CD14-positive monocyte (primary cell): Measurements from ENCODE around the gene STK4. TPM values are rescaled to one million over a fixed set of nuclear protein-coding genes. Genes with fewer than 3 reads are reported as not detected.

Source experiments
- DNase-seq, 3 donors: peaks; one replicate each; pipeline ENCODE4 v3.0.0-alpha.2; 2011 to 2022
- H2AFZ ChIP-seq: 2 replicates; pipeline ENCODE4 v1.6.0; 2012; ENCODE audit warnings: mild to moderate bottlenecking, low read depth, low read length, inconsistent platforms; ENCODE audit not compliant: insufficient read depth, poor library complexity, severe bottlenecking
- H3K27ac ChIP-seq, 2 donors: 1 replicate in 1 of 2; 2 replicates in 1 of 2; pipeline ENCODE4 v1.5.1; 2012 to 2013; ENCODE audit warnings: low read length in 2 of 2, control low read depth in 1 of 2, inconsistent platforms in 1 of 2, low read depth in 1 of 2, mild to moderate bottlenecking in 1 of 2
- H3K27me3 ChIP-seq, 2 donors: one replicate each; pipeline versions ENCODE4 v1.6.0 to v1.6.1; 2011 to 2013; ENCODE audit warnings: low read length in 2 of 2; ENCODE audit not compliant: control insufficient read depth in 2 of 2, insufficient read depth in 2 of 2
- H3K36me3 ChIP-seq, 2 donors: replicated peaks in 1 of 2; 1 replicate in 1 of 2; 2 replicates in 1 of 2; pipeline versions ENCODE4 v1.5.1 to v1.6.1; 2012 to 2013; ENCODE audit warnings: low read length in 2 of 2, control low read depth in 1 of 2, inconsistent platforms in 1 of 2, mild to moderate bottlenecking in 1 of 2; ENCODE audit not compliant: insufficient read depth in 2 of 2, control insufficient read depth in 1 of 2
- H3K4me1 ChIP-seq, 2 donors: 1 replicate in 1 of 2; 2 replicates in 1 of 2; pipeline versions ENCODE4 v1.5.1 to v1.6.1; 2012 to 2013; ENCODE audit warnings: low read length in 2 of 2, control low read depth in 1 of 2, inconsistent platforms in 1 of 2, mild to moderate bottlenecking in 1 of 2, moderate library complexity in 1 of 2; ENCODE audit not compliant: insufficient read depth in 2 of 2, control insufficient read depth in 1 of 2
- H3K4me2 ChIP-seq: replicated peaks from 2 replicates; pipeline ENCODE3; 2012; ENCODE audit warnings: low read length, moderate library complexity, mild to moderate bottlenecking; ENCODE audit not compliant: poor library complexity, severe bottlenecking; ENCODE audit errors: extremely low read depth
- H3K4me3 ChIP-seq, 3 experiments: fragments of 200-600 bp in 1 of 3; sonication (generic) in 1 of 3; replicated peaks in 1 of 3; 1 replicate in 2 of 3; 2 replicates in 1 of 3; pipeline ENCODE4 v1.5.1; 2011 to 2013; ENCODE audit warnings: low read length in 3 of 3, mild to moderate bottlenecking in 3 of 3, control low read depth in 2 of 3, low read depth in 2 of 3, inconsistent platforms in 1 of 3, moderate library complexity in 1 of 3
- H3K79me2 ChIP-seq: 2 replicates; pipeline ENCODE4 v1.6.0; 2012; ENCODE audit warnings: mild to moderate bottlenecking, control low read depth, inconsistent platforms, low read length, moderate library complexity; ENCODE audit not compliant: insufficient read depth
- H3K9ac ChIP-seq: 2 replicates; pipeline ENCODE4 v1.6.0; 2017; ENCODE audit warnings: low read length, mild to moderate bottlenecking; ENCODE audit not compliant: insufficient read depth, poor library complexity, severe bottlenecking
- H3K9me3 ChIP-seq, 2 donors: replicated peaks in 1 of 2; 1 replicate in 1 of 2; 2 replicates in 1 of 2; pipeline versions ENCODE4 v1.5.1 to v1.6.1; 2012 to 2013; ENCODE audit warnings: low read length in 2 of 2, control low read depth in 1 of 2; ENCODE audit not compliant: control insufficient read depth in 1 of 2, insufficient read depth in 1 of 2
- H4K20me1 ChIP-seq: 2 replicates; pipeline ENCODE4 v1.6.0; 2012; ENCODE audit warnings: mild to moderate bottlenecking, low read length, control low read depth, moderate library complexity; ENCODE audit not compliant: insufficient read depth
- H3K27ac Mint-ChIP-seq, 7 donors: one replicate each; pipeline ENCODE4 v1.8.0; 2020; ENCODE audit warnings: mild to moderate bottlenecking in 7 of 7, mixed read lengths in 7 of 7, moderate library complexity in 6 of 7, inconsistent platforms in 2 of 7
- H3K27me3 Mint-ChIP-seq, 3 donors: one replicate each; pipeline ENCODE4 v1.8.0; 2021 to 2022; ENCODE audit warnings: low read depth in 3 of 3, mild to moderate bottlenecking in 3 of 3, mixed read lengths in 3 of 3, moderate library complexity in 3 of 3, inconsistent platforms in 1 of 3
- H3K36me3 Mint-ChIP-seq, 2 donors: one replicate each; pipeline ENCODE4 v1.8.0; 2020; ENCODE audit warnings: mixed read lengths in 2 of 2, inconsistent platforms in 1 of 2, mild to moderate bottlenecking in 1 of 2
- H3K4me1 Mint-ChIP-seq: one replicate; pipeline ENCODE4 v1.8.0; 2020; ENCODE audit warnings: mild to moderate bottlenecking, mixed read lengths
- H3K4me3 Mint-ChIP-seq, 2 donors: one replicate each; pipeline ENCODE4 v1.8.0; 2020; ENCODE audit warnings: mild to moderate bottlenecking in 2 of 2, mixed read lengths in 2 of 2, moderate library complexity in 1 of 2
- H3K9me3 Mint-ChIP-seq, 7 donors: one replicate each; pipeline ENCODE4 v1.8.0; 2020 to 2022; ENCODE audit warnings: mixed read lengths in 7 of 7, mild to moderate bottlenecking in 6 of 7, moderate library complexity in 6 of 7, inconsistent platforms in 2 of 7
- WGBS: methylation state at CpG from one replicate; pipeline ENCODE4 v1.1.5; 2013; ENCODE audit warnings: missing lambda C conversion rate; ENCODE audit not compliant: insufficient coverage; 5-methylcytosine and 5-hydroxymethylcytosine counted together
- intact Hi-C, 2 donors: fragments of 100-400 bp; cut with micrococcal nuclease; formaldehyde crosslinking; loops; one replicate each; pipeline versions ENCODE4 v1.15.0 to v1.15.1; 2023
- polyA plus RNA-seq, 3 donors: library from polyadenylated mRNA; depleted of rRNA in 1 of 3; unstranded in 2 of 3; stranded (reverse) in 1 of 3; fragments of 300-500 nt in 2 of 3; fragments of >200 nt in 1 of 3; fragmentation: Illumina TruSeq in 2 of 3; gene quantifications; 1 replicate in 2 of 3; 2 replicates in 1 of 3; pipeline ENCODE4 v1.2.3, GENCODE V29; 2012 to 2021
- TF ChIP-seq, protein P1 (sequence below): fragments of 200-600 bp; IDR thresholded peaks from one replicate; pipeline ENCODE4 v1.8.0; 2022; ENCODE audit warnings: antibody characterized with exemption, mild to moderate bottlenecking

STK4 gene
- polyA plus RNA-seq, 3 donors = 53.0 to 123 (median 69.9) TPM

DNA sequence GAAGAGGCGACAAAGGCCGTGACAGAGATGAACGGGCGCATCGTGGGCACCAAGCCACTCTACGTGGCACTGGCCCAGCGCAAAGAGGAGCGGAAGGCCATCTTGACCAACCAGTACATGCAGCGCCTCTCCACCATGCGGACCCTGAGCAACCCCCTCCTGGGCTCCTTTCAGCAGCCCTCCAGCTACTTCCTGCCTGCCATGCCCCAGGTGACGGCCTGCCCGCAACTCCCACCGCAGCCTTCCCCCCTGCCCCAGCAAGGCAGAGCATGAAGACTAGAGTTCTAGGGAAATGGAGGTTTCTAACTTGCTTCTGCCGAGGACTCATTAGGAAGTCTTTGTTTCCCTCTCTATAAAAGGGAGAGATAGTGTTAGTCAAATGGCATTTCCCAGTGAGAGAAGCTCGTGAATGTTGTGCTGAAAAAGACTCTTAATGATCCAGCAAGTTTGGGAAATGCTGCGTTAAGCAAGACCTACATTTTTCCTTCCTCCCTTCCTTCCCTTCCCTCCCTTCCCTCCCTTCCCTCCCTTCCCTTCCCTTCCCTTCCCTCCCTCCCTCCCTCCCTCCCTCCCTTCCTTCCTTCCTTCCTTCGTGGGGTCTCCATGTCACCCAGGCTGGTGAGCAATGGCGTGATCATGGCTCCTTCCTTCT, 35.7 kb upstream of the STK4 start:
- Histone ChIP-seq H3K4me3 (no peak overlapping the region), H2AFZ (no peak overlapping the region), H3K27me3 (no peaks in the 10 kb centered on the region), H3K27ac (no peak overlapping the region), H3K4me1 (no peaks in the 10 kb centered on the region), H3K79me2 (no peaks in the 10 kb centered on the region), H4K20me1 (no peaks in the 10 kb centered on the region), H3K36me3 (peaks cover 22 to 31% of the 10 kb centered on the region in 2 donors), H3K9me3 (no peaks in the 10 kb centered on the region), H3K9ac (no peak overlapping the region), H3K4me2 (no peak overlapping the region)
- H3K27ac Mint-ChIP-seq = peak overlapping the region in 3 of 7 donors; percentile 24 to 58 (median 57)
- peaks cover 38 to 43% of the 10 kb centered on the region in 2 donors for H3K36me3 Mint-ChIP-seq
- no peak for DNase-seq
- no peaks in the 10 kb centered on the region for H3K4me1 Mint-ChIP-seq
- intact Hi-C loops = no loop called here
- no peak overlapping the region for H3K4me3 Mint-ChIP-seq
- 100% methylated on average over 10 of the region's 18 CpGs for WGBS
- no peaks in the 10 kb centered on the region for H3K9me3 Mint-ChIP-seq
- peaks cover 0 to 4% (median 0%) of the 10 kb centered on the region in 3 donors for H3K27me3 Mint-ChIP-seq
- TF ChIP-seq, protein P1, sequence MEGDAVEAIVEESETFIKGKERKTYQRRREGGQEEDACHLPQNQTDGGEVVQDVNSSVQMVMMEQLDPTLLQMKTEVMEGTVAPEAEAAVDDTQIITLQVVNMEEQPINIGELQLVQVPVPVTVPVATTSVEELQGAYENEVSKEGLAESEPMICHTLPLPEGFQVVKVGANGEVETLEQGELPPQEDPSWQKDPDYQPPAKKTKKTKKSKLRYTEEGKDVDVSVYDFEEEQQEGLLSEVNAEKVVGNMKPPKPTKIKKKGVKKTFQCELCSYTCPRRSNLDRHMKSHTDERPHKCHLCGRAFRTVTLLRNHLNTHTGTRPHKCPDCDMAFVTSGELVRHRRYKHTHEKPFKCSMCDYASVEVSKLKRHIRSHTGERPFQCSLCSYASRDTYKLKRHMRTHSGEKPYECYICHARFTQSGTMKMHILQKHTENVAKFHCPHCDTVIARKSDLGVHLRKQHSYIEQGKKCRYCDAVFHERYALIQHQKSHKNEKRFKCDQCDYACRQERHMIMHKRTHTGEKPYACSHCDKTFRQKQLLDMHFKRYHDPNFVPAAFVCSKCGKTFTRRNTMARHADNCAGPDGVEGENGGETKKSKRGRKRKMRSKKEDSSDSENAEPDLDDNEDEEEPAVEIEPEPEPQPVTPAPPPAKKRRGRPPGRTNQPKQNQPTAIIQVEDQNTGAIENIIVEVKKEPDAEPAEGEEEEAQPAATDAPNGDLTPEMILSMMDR = no peak

DNA sequence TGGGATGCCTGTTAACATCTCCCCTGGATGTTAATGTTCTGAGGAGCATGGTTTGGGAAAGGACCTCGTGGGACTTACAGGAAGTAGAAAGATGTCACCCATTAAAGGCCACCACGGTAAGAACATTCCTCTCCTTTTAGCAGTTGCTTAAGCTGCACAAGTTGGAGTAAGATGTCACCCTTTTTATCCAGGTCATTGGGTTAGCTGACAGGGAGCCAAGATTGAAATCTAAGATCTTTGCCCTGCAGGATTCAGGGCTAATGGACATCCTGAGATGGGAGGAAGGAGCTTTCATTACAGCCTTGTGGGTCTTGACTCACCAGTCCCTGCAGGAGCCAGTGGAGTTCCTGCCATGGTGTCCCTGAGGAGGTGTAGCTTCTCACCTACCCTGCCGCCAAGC, 34.4 kb upstream of the STK4 start:
- peaks cover 47 to 56% of the 10 kb centered on the region in 2 donors for H3K36me3 Mint-ChIP-seq
- Histone ChIP-seq H3K4me3 (no peak overlapping the region), H3K4me1 (no peaks in the 10 kb centered on the region), H2AFZ (no peak overlapping the region), H3K4me2 (no peak overlapping the region), H3K36me3 (peaks cover 29 to 43% of the 10 kb centered on the region in 2 donors), H3K27ac (no peak overlapping the region), H3K27me3 (no peaks in the 10 kb centered on the region), H3K9ac (no peak overlapping the region), H4K20me1 (no peaks in the 10 kb centered on the region), H3K79me2 (no peaks in the 10 kb centered on the region), H3K9me3 (no peaks in the 10 kb centered on the region)
- no peak for DNase-seq
- H3K4me3 Mint-ChIP-seq = no peak overlapping the region
- no peaks in the 10 kb centered on the region for H3K9me3 Mint-ChIP-seq
- 100% methylated on average over 1 of the region's 3 CpGs for WGBS
- H3K27me3 Mint-ChIP-seq = peaks cover 0 to 4% (median 0%) of the 10 kb centered on the region in 3 donors
- H3K27ac Mint-ChIP-seq = peak overlapping the region in 1 of 7 donors; percentile 8
- H3K4me1 Mint-ChIP-seq = no peaks in the 10 kb centered on the region
- intact Hi-C loops = no loop called here
- TF ChIP-seq, protein P1 = no peak
